Measurements from ENCODE around the gene NLRP5. TPM values are rescaled to one million over a fixed set of nuclear protein-coding genes. Genes with fewer than 3 reads are reported as not detected.
"Not testable (repeated sequence)": the region's sequence is repeated elsewhere in the genome, so short reads cannot be mapped to it uniquely, and the experiment has no call there.

The NLRP5 gene
- not detected for total RNA-seq

GRCh38 chr19:55986487-55986886 is at the start of gene NLRP5:
Gene NLRP5, plus strand, starts transcription at chr19:55986775.
- no peak for DNase-seq (ENCODE audit: low spot score)

GRCh38 chr19:55939206-55939605 is 47.4 kb upstream of the NLRP5 start:
- DNase-seq (ENCODE audit: low spot score): no peak

- DNase-seq (ENCODE audit: low spot score): no peak
Observed at GRCh38 chr19:55940306-55940705, 46.3 kb upstream of the NLRP5 start.

- DNase-seq (ENCODE audit: low spot score): no peak
Observed at GRCh38 chr19:55947532-55947931, 39.0 kb upstream of the NLRP5 start, which contains the start of gene NLRP8. Gene NLRP8, plus strand, starts transcription at chr19:55947832.

- DNase-seq (ENCODE audit: low spot score): not testable (repeated sequence)
Observed at GRCh38 chr19:55950566-55950965, 36.0 kb upstream of the NLRP5 start.

- DNase-seq (ENCODE audit: low spot score): no peak
Observed at GRCh38 chr19:55956431-55956830, 30.1 kb upstream of the NLRP5 start.

GRCh38 chr19:55958356-55958755 is 28.2 kb upstream of the NLRP5 start:
- no peak for DNase-seq (ENCODE audit: low spot score)

- no peak for DNase-seq (ENCODE audit: low spot score)
Observed at GRCh38 chr19:55959996-55960675, 26.4 kb upstream of the NLRP5 start.

GRCh38 chr19:55962186-55962585 is 24.4 kb upstream of the NLRP5 start:
- DNase-seq (ENCODE audit: low spot score): no peak

- no peak for DNase-seq (ENCODE audit: low spot score)
Observed at GRCh38 chr19:55973982-55974381, 12.6 kb upstream of the NLRP5 start.

GRCh38 chr19:55980415-55980814 is 6.2 kb upstream of the NLRP5 start:
- no peak for DNase-seq (ENCODE audit: low spot score)

GRCh38 chr19:55985254-55985653 is 1.3 kb upstream of the NLRP5 start:
- DNase-seq (ENCODE audit: low spot score): no peak

- DNase-seq (ENCODE audit: low spot score): no peak
Observed at GRCh38 chr19:55990831-55991230, 4.3 kb downstream of the NLRP5 start.

- DNase-seq (ENCODE audit: low spot score): no peak
Observed at GRCh38 chr19:55993492-55993891, 6.9 kb downstream of the NLRP5 start.

- no peak for DNase-seq (ENCODE audit: low spot score)
Observed at GRCh38 chr19:56014765-56015164, 28.2 kb downstream of the NLRP5 start.

- DNase-seq (ENCODE audit: low spot score): no peak
Observed at GRCh38 chr19:56015756-56016155, 29.2 kb downstream of the NLRP5 start.

- not testable (repeated sequence) for DNase-seq (ENCODE audit: low spot score)
Observed at GRCh38 chr19:56019325-56019724, 32.8 kb downstream of the NLRP5 start.

GRCh38 chr19:56020355-56020975 is 33.9 kb downstream of the NLRP5 start:
- not testable (repeated sequence) for DNase-seq (ENCODE audit: low spot score)

GRCh38 chr19:56026769-56027168 is 40.2 kb downstream of the NLRP5 start:
- no peak for DNase-seq (ENCODE audit: low spot score)

- no peak for DNase-seq (ENCODE audit: low spot score)
Observed at GRCh38 chr19:56053596-56053995, 67.0 kb downstream of the NLRP5 start.

GRCh38 chr19:56066152-56067023 is 79.8 kb downstream of the NLRP5 start:
- DNase-seq (ENCODE audit: low spot score): peak; percentile 60

- no peak for DNase-seq (ENCODE audit: low spot score)
Observed at GRCh38 chr19:56069642-56070041, 83.1 kb downstream of the NLRP5 start.

GRCh38 chr19:56071151-56071550 is 84.6 kb downstream of the NLRP5 start:
- no peak for DNase-seq (ENCODE audit: low spot score)

All from mucosa of gallbladder (tissue), 1 donor.